Mammary epithelial cell (primary cell): ENCODE results near the gene ZSCAN2.

Experiments
- EZH2 ChIP-seq: IDR thresholded peaks from 2 replicates; pipeline ENCODE4 v1.6.1; 2012; ENCODE audit warnings: low read length, inconsistent platforms, borderline replicate concordance
- TF ChIP-seq, protein P1 (sequence below), 2 donors: IDR thresholded peaks in 1 of 2; conservative IDR thresholded peaks in 1 of 2; 2 replicates each; pipeline ENCODE4 v1.5.1; 2011 to 2012; ENCODE audit warnings: inconsistent platforms in 2 of 2, low read length in 2 of 2, mild to moderate bottlenecking in 2 of 2, control low read depth in 1 of 2, low read depth in 1 of 2; ENCODE audit not compliant: insufficient read depth in 1 of 2; ENCODE audit errors: extremely low read depth in 1 of 2

DNA sequence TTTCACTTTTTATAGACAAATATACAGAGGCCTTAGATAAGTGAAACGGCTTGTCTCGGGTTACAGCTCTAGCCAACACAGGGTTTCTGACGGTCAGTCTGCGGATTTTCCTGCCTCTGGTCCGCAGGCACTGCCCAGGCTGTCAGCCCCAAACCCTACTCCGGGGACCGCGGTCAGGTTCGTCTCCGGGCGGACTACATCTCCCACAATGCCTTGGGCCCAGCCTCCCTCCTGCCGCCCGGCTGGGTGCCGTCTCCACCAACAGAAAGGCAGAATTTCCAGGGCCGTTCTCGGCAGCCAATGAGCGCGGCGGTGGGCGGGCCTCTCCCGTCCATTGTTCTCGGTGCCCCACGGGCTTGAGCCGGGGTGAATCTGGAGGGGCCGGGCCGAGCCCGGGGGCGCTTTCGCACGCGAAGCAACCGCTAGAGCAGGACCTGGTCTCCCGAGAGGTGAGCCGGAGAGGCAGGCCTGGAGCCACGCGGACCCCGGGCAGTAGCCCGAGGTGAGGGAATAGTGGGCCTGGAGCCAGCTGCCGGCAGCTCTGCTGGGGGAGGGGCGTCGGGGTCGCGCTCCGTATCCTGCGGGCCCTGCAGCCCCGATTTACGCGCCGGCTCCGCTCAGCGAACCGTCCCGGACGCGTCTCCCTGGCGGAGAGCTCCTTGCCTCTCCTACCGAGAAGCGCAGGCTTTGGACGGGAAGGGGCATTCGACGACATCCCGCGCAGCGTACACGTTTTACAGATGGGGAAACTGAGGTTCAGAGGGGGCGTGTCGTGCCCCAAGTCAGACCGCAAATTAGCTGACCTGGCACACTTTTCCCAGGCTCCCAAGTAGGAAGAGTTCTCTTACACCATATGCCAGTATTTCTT lies at the start of gene ZSCAN2:
- TF ChIP-seq, protein P1, sequence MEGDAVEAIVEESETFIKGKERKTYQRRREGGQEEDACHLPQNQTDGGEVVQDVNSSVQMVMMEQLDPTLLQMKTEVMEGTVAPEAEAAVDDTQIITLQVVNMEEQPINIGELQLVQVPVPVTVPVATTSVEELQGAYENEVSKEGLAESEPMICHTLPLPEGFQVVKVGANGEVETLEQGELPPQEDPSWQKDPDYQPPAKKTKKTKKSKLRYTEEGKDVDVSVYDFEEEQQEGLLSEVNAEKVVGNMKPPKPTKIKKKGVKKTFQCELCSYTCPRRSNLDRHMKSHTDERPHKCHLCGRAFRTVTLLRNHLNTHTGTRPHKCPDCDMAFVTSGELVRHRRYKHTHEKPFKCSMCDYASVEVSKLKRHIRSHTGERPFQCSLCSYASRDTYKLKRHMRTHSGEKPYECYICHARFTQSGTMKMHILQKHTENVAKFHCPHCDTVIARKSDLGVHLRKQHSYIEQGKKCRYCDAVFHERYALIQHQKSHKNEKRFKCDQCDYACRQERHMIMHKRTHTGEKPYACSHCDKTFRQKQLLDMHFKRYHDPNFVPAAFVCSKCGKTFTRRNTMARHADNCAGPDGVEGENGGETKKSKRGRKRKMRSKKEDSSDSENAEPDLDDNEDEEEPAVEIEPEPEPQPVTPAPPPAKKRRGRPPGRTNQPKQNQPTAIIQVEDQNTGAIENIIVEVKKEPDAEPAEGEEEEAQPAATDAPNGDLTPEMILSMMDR (conservative IDR thresholded peaks at IDR 0.05 in 1 of 2, IDR thresholded peaks at IDR 0.05 in 1 of 2; ENCODE audit: extremely low read depth in 1 of 2, insufficient read depth in 1 of 2, low read depth in 1 of 2, low read length in 2 of 2) = no peak
- no peak for TF ChIP-seq EZH2
